Measurements from ENCODE around the gene CYP4F22.
"Not testable (repeated sequence)": the region's sequence is repeated elsewhere in the genome, so short reads cannot be mapped to it uniquely, and the experiment has no call there.

Gene CYP4F22

DNA sequence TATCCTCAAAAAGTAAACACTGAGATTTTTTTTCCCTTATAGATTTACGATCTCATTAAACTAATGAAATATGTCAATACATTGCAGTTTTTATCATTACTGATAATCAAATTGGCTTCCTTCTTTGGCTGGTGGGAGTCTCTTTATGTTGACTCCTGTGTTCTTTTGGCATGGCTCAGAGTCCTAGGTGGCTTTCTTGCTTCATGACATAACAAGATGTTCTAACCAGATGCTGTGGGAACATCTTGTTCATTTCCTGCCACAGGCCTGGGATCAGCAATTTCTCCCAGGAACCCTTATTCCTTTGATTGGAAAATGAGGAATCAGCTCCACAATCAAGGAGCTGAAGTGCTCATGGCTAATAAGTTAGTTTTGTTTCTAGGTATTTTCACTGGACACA, 13.2 kb upstream of the CYP4F22 start:
- DNase-seq (ENCODE audit: low read depth) = no peak

DNA sequence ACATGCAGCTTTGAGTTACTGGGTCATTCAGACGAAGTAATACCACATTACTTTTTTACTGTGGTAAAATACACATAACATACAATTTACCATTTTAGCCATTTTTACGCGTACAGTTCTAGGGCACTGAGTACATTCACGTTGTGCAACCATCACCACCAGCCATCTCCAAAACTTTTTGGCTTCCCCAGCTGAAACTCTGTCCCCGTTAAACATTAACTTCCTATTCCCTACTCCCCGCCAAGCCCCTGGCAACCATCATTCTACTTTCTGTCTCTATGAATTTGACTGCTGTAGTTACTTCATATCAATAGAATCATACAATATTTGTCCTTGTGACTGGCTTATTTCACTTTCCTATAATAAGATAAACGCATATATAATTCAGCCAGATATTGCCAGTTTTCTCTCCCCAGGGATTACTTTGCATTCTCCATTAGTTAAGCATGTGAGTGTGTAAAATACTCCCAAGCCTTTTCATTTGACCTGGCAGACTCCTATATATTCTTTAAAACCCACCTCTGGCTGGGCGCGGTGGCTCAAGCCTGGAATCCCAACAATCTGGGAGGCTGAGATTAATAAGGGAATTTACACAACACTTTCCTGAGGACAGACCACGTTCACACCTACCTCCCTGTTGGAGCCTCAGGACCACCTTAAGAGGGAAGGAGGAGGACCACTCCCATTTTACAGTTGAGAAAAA, 10.0 kb upstream of the CYP4F22 start:
- DNase-seq (ENCODE audit: low read depth) = no peak

DNA sequence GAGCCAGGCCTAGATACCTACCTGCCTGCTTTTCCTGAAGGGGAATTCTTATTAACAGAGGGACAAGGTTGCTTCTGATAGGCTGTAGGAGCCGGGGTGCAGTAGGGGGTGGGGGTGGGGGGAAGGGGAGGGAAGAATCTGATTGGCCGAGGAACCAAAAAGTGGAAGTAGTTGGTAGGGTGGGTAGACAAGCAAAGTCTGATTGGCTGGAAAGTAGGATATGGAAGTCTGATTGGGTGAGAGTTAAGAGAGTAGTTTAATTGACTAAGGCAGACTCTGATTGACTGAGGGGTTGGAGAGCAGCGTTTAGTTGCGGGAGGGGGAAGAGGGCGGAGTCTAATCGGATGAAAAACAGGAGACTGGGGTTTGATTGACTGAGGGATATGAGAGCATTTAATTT, 9.4 kb upstream of the CYP4F22 start:
- DNase-seq (ENCODE audit: low read depth) = no peak

DNA sequence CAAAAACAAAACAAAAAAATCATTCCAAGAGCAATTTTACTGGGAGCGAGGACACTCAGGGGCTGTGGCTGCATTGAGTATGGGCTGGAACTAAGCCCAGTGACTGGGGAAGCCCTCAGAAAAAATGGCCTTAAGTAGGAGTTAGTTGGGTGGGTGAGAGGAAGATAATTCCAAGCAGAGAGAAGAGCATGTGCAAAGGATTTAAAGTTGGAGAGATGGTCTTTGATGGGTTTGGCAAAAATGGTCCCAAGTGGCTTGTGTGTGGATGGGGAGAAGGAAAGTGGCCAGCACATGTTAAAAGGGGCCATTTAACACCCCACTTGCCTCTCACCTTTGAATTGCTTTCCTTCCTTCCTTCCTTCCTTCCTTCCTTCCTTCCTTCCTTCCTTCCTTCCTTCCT, 6.7 kb upstream of the CYP4F22 start:
- no peak for DNase-seq (ENCODE audit: low read depth)

DNA sequence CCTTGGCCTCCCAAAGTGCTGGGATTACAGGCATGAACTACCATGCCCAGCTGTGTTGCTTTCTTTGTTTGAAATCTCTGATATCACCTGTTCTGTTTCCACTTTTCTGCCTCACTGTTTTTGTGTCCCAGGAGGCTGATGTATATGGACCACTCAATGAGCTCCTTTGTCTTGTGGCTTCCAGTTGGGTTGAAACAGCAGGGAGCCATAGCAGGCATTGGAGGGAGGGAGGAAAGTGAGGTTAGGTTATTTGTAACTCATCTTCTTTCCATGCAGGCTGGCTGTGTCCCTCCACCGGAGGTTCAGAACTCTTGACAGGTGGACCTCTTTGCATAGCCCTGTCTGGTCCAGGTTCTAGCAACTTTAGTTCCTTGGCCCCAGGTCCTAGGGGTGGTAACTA, 6.1 kb upstream of the CYP4F22 start:
- DNase-seq (ENCODE audit: low read depth) = no peak

DNA sequence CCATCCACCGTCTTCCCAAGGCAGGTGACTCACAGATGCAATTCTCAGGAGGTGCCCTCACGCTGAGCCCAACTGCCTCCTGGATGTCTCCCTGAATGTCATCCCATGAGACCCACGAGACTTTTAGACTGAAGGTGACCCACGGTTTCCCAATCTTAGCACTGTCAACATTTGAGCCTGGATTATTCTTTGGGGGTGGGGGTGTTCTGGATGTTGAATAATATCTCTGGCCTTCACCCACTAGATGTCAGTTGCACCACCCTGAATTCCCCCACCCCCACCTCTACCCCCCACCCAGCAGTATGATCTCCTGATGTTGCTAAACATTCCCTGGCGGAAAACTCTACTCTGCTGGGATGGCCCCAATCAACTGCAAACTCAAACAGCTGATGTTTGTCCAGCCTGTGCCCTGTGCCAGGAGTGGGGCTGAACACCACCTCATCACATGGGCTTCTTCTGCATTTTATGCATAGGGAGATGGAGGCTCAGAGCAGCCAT, 2.2 kb upstream of the CYP4F22 start:
- no peak for DNase-seq (ENCODE audit: low read depth)

DNA sequence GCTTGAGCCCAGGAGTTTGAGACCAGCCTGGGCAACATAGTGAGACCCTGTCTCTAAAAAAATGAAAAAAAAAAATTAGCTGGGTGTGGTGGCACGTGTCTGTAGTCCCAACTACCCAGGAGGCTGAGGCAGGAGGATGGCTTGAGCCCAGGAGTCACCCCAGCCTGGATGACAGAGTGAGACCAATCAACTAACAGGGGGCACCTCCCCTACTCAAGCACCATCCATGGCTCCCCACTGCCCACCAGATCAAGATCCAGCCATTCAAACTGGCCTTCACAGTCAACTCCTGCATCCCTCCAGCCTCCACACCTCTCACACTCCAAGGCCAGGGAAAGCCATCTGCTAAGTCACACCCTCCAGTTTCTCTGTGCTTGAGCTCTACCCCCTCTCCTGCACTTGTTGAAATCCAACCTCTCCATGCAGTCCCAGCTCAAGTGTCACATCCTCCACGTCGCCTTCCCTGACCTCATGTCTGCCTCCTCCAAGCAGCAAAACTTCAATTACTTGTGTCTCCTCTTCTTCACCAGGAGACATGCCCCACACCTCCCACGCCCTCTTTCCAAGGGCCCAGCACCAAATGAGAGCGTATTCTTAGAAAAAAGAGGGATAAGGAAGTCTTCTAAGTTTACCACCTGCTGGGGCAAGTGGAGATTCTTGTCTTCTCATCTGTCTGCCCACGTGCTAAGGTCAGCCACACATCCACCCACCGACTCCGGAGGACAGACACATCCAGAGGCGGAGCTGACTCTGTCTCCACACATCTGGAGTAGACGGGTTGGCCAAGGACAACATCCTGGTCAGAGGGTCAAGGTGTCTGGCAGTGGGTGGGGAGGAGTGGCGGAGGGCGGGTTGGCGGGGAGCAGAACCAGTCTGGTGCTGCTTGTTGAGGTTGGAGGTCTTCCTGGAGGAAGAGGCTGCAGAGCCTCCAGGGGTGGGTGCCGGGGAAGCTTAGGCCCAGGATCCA, 974 bp upstream of the CYP4F22 start:
- no peak for DNase-seq (ENCODE audit: low read depth)

DNA sequence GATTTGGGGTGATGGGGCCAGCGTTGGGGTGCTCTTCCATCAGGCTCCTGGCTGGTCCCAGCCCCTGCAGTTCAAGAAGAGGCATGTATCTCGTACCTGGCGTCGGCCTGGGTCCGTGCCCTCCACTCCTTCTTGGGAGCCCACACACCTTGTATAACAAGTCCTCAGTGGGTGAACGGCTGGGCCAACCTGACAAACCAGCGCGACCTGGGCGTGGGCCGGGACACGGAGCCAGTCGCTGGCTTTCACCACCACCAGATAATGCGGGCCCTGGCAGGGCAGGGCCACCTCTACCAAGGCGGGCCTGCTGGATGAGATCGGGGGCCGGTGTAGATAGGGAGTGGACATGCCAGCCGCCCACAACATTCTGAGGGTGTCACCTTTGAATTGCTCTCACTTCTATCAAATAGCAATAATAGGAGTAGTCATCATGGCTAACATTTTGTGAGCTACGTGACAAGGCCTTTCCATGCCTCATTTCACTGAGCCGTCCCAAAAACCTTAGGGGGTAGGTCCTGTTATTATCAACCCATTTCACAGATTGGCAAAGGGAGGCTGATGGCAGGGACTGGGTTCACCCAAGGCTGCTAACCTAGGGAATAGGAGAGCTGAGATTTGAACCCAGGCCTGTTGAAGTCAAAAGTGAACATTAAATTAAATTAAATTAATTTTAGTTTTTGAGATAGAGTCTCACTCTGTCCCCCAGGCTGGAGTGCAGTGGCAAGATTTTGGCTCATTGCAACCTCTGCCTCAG, 3.5 kb downstream of the CYP4F22 start:
- no peak for DNase-seq (ENCODE audit: low read depth)

DNA sequence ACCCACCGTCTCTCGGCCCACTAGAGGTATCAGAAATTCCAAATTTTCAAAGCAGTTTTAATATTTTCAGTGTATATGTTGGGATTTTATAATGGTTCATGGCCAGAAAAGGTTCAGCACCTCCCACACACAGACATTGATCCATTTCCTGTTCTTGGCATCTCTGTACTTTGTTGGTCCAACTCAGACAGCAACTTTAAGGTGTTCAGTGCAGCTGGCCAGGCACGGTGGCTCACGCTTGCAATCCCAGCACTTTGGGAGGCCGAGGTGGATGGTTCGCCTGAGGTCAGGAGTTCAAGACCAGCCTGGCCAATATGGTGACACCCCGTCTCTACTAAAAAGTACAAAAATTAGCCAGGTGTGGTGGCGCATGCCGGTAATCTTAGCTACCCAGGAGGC, 6.9 kb downstream of the CYP4F22 start:
- DNase-seq (ENCODE audit: low read depth) = not testable (repeated sequence)

DNA sequence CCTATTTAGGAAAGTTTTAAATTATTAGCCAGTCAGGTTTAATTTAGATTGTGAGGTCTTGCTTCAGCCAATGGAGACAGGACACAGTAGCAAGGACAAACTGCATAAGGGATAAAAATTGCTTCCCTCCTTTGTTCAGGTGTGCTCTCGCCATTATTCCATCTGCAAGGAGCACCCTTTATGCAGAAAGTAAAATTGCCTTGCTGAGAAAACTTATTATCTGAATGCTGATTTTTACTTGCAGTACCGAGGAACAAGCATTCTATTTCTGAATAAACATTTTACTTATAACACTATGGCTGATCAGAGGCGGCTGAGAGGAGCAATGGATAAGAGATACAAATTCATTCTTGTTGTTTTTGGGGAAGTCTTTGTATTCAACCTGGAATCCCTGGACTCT, 8.0 kb downstream of the CYP4F22 start:
- no peak for DNase-seq (ENCODE audit: low read depth)

DNA sequence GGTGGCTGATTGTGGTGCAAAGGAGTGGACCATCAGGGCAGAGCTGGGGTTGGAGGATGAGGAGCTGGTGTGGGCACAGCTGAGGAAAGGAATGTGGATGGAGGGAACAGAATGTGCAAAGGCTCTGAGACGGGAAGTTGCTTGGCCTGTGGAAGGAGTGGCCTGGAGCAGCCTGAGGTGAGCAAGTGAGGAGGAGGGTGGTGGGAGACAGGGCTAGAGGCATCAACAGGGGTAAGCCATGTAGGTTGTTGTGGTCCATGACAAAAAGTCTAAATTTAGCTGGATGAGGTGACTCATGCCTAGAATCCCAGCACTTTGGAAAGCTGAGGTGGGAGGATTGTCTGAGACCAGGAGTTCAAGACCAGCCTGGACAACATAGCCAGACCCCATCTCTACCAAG, 9.5 kb downstream of the CYP4F22 start:
- DNase-seq (ENCODE audit: low read depth) = no peak

DNA sequence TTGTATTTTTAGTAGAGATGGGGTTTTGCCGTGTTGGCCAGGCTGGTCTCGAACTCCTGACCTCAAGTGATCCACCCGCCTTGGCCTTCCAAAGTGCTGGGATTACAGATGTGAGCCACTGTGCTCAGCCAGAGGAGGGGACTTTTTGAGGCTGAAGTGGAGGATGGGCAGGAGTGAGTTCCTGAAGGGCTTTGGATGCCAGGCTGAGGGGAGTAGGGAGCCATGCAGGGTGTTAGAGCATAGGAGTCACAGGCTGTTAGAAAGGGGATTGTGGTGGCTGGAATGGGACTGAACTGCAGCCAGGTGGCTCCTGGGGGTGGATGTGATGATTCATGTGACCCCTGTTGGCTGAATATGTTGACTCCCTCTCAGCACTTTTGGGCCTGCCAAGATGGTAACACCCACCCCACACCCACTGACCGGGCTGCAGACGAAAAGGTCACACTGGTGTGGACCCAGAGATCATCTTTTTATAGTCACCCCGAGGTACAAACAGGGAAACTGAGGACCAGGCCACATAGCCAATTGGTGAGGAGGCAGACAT, 11.2 kb downstream of the CYP4F22 start:
- no peak for DNase-seq (ENCODE audit: low read depth)

DNA sequence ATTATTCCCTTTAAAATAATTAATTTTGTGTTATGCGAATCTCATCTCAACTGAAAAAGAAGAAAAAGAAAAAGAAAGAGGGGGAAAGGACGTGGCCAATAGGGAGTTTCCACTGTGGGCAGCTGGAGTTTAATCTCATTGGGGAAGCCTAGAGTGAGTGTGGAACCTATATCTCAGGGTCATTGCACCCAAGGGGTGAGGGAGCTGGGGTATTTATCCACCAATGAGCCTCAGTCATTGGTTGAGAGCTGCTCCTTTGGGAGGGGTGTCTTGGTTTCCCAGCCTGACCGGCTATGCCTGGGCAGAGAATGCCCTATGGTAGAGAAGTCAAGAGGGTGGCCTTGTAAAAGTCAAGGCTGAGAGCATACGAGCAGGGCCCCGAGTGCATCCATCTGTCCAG, 16.5 kb downstream of the CYP4F22 start:
- DNase-seq (ENCODE audit: low read depth) = no peak

DNA sequence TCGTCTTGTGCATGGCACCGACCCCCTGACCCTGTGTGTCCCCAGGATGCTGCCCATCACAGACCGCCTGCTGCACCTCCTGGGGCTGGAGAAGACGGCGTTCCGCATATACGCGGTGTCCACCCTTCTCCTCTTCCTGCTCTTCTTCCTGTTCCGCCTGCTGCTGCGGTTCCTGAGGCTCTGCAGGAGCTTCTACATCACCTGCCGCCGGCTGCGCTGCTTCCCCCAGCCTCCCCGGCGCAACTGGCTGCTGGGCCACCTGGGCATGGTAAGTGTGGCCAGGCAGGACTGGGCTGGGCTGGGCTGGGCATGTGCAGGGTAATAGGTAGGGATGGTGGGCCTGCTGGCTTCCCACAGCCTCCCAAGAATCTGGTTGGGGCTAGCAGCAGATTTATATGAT, 17.0 kb downstream of the CYP4F22 start:
- DNase-seq (ENCODE audit: low read depth) = no peak

DNA sequence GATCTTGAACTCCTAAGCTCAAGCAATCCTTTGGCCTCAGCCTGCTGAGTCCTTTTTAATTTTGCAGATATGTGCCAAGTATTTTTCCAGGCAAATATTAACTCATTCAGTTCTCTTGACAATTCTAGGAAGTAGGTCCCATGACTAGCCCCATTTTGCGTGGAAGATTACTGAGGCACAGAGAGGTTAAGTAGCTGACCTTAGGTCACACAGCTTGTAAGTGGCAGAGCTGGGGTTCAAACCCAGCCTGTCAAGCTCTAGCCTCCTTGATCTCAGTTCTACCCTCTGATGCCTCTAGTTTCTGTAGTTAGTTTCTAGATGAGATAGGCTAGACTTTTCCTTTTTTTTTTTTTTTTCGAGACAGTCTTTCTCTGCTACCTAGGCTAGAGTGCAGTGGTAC, 18.1 kb downstream of the CYP4F22 start:
- no peak for DNase-seq (ENCODE audit: low read depth)

DNA sequence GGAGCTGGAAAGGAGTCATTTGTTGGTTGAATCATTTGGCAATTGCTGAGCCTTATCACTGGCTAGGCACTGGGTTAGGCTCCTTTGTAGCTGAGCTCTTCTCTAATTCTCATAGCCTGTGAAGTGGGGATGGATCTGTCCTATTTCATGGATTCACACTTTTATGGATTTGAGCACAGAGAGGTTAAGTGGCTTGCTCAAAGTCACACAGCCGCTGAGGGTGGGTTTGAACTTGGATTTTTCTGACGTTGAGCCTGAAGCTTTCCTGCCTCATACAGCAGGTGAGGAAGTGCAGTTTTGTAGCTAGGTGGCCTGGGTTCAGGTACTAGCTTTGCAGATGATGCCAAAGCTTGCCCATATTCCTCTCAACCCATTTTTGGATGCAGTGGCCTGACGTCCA, 19.4 kb downstream of the CYP4F22 start:
- no peak for DNase-seq (ENCODE audit: low read depth)

DNA sequence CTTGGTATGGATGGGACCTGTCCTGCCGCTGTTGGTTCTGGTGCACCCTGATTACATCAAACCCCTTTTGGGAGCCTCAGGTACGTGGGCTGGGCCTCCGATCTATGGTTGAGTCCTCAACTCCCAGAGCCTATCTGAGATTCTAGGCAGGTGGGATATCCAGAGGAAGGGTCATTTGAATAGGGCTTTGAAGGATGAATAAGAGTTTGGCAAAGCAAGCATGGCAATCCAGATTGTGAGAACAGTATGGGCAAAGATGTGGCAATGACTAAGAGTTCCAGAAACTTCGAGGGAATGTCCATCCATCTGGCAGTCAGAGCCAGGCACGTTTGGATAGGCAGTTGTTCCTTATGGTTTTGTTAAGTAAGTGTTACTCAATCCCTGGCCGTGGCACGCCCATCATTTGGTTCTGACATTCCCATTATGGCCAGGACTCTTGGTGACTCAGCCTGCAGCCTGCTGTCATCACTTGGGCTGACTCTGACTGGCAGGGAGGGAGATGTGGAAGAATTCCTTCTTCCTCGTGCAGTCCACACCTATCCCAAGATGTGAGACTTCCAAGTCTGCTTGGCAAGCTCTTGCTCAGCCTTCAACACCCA, 21.5 kb downstream of the CYP4F22 start:
- DNase-seq (ENCODE audit: low read depth) = no peak

DNA sequence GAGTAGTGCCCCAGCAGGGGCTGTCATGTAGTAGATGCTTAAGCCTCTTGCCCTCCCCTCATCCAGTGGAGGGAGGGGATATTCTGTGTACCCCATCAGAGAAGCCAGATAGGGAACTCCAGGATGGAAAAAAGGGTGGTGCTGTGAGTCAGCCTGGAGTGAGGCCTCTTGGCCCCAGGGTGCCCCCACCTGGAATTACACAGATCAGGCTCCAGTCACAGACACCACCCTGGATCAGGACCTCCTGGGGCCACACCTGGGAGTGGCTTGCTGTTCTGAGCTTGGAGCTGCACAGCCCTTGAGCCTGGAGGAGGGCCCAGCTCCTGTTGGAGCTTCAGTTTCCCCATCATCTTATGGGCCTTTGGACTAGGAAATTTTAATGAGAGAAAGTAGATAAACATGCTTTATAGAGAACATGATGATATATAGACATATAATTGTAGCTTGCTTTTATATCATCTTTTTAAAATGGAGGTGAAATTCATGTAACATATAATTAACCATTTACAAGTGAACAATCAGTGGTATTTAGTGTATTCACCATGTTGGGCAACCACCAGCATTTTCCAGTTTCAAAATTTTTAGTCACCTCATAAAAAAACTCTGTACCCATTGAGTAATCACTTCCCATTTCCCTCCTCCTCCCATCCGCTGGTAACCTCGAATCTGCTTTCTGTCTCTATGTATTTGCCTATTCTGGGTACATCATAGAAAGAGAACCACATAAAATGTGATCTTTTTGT, 24.6 kb downstream of the CYP4F22 start:
- DNase-seq (ENCODE audit: low read depth) = no peak

DNA sequence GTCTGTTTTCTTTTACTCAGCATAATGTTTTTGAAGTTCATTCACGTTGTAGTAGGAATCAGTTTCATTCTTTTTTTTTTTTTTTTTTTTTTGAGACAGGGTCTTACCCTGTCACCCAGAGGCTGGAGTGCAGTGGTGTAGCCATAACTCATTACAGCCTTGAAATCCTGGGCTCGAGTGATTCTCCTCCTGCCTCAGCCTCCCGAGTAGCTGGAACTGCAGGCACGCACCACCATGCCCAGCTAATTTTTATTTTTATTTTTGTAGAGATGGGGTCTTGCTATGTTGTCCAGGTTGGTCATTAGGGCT, 25.2 kb downstream of the CYP4F22 start:
- DNase-seq (ENCODE audit: low read depth) = not testable (repeated sequence)

DNA sequence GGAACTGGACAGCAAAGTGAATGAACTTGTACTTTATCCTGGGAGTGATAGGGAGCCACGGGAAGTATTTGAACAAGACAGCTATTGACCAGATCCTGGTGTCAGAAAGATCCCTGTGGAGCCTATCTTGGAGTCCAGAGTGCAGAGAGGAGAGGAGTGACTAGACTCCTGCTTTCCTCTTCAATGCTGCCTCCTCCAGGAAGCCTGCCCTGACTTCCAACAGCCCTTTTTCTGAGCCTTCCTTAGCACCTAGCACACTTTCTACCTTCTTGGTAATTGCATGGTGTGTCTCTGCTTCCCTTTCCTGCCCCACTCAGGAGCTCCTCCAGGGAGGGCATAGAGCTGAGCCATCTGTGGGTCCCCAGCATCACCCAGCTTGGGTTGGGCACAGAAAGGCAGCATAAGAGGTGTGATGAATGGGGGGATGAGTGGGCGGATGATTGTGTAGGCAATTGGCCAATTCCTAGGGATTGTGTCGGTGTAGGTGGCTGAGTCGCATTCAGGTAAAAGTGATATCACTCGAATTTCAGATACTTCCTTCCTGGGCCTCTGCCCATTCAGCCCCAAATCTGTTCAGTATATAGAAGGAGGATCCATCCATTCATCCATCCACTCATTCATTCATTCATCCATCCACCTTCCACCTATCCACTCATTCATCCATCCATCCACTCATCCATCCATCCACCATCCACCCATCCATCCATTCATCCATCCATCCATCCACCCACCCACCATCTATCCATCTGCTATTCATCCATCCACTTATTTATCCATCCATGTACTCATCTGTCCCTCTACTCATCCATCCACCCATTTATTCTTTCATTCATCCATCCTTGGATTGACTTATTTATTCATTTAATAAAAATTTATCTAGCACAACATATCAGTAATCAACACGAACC, 26.9 kb downstream of the CYP4F22 start:
- DNase-seq (ENCODE audit: low read depth) = no peak

Data from stimulated activated CD8-positive, alpha-beta memory T cell treated with anti-CD3 and anti-CD28 coated beads, Interleukin-4, amount 100 ng/mL, for 24 hours (primary cell).